GM23338 (cell line): ENCODE measurements around the gene IRF2BP2. TPM values are rescaled to one million over a fixed set of nuclear protein-coding genes. Genes with fewer than 3 reads are reported as not detected.

Source experiments
- ATAC-seq: fragments of 200-7000 bp; cut with Tn5 transposase; 3 replicates; pipeline ENCODE4 v1.9.1; 2020
- DNase-seq: peaks from one replicate; pipeline ENCODE4 v3.0.0-alpha.2; 2015; ENCODE audit warnings: low spot score
- H2AFZ ChIP-seq: fragments of 200-600 bp; sonication (generic); 2 replicates; pipeline ENCODE4 v1.8.0; 2016; ENCODE audit warnings: antibody characterized with exemption, mild to moderate bottlenecking, moderate library complexity
- H3F3A ChIP-seq: fragments of 200-600 bp; sonication (generic); replicated peaks from 2 replicates; pipeline ENCODE4 v1.8.0; 2017; ENCODE audit warnings: antibody characterized with exemption, mixed run types, low read depth
- H3K27ac ChIP-seq: fragments of 200-600 bp; sonication (generic); 2 replicates; pipeline ENCODE4 v1.6.1; 2016; ENCODE audit warnings: low read depth
- H3K27me3 ChIP-seq: fragments of 200-600 bp; sonication (generic); 2 replicates; pipeline ENCODE4 v1.8.0; 2016; ENCODE audit warnings: mild to moderate bottlenecking, mixed run types, moderate library complexity; ENCODE audit not compliant: insufficient read depth
- H3K36me3 ChIP-seq: fragments of 200-600 bp; sonication (generic); 2 replicates; pipeline ENCODE4 v1.8.0; 2016; ENCODE audit warnings: mild to moderate bottlenecking; ENCODE audit not compliant: insufficient read depth
- H3K4me1 ChIP-seq: fragments of 200-600 bp; sonication (generic); 2 replicates; pipeline ENCODE4 v1.8.0; 2016; ENCODE audit warnings: mild to moderate bottlenecking, moderate library complexity; ENCODE audit not compliant: insufficient read depth
- H3K4me2 ChIP-seq: fragments of 200-600 bp; sonication (generic); 2 replicates; pipeline ENCODE4 v1.7.1; 2017; ENCODE audit warnings: mixed run types
- H3K4me3 ChIP-seq: fragments of 200-600 bp; sonication (generic); 2 replicates; pipeline ENCODE4 v1.6.1; 2016; ENCODE audit warnings: mixed run types
- H3K79me2 ChIP-seq: fragments of 200-600 bp; sonication (generic); replicated peaks from 2 replicates; pipeline ENCODE4 v1.8.0; 2017; ENCODE audit warnings: mild to moderate bottlenecking; ENCODE audit not compliant: insufficient read depth
- H3K9me2 ChIP-seq: fragments of 200-600 bp; sonication (generic); 2 replicates; pipeline ENCODE4 v1.8.0; 2017; ENCODE audit not compliant: insufficient read depth
- H4K20me1 ChIP-seq: fragments of 200-600 bp; sonication (generic); replicated peaks from 2 replicates; pipeline ENCODE4 v1.8.0; 2017; ENCODE audit warnings: mild to moderate bottlenecking; ENCODE audit not compliant: insufficient read depth
- H3K27ac Mint-ChIP-seq: 2 replicates; pipeline ENCODE4 v1.8.0; 2020; ENCODE audit warnings: inconsistent platforms, mild to moderate bottlenecking, moderate library complexity, mixed read lengths
- H3K27me3 Mint-ChIP-seq: 3 replicates; pipeline ENCODE4 v1.8.0; 2022; ENCODE audit warnings: low read depth, mild to moderate bottlenecking, moderate library complexity, mixed read lengths, inconsistent platforms; ENCODE audit not compliant: insufficient read depth, poor library complexity
- H3K36me3 Mint-ChIP-seq: 3 replicates; pipeline ENCODE4 v1.8.0; 2021; ENCODE audit warnings: low read depth, mild to moderate bottlenecking, inconsistent platforms, moderate library complexity, mixed read lengths
- H3K4me1 Mint-ChIP-seq: 3 replicates; pipeline ENCODE4 v1.8.0; 2020; ENCODE audit warnings: mild to moderate bottlenecking, inconsistent platforms, mixed read lengths
- H3K4me3 Mint-ChIP-seq: 3 replicates; pipeline ENCODE4 v1.8.0; 2021; ENCODE audit warnings: moderate library complexity, mild to moderate bottlenecking, inconsistent platforms, mixed read lengths
- H3K9me3 Mint-ChIP-seq: 3 replicates; pipeline ENCODE4 v1.8.0; 2020; ENCODE audit warnings: moderate library complexity, mild to moderate bottlenecking, inconsistent platforms, mixed read lengths
- CREB1 ChIP-seq: fragments of 250-450 bp; sonication (Bioruptor Pico); IDR thresholded peaks from 2 replicates; pipeline ENCODE4 v1.5.0; 2020; ENCODE audit warnings: low read depth, mild to moderate bottlenecking, moderate library complexity
- CTCF ChIP-seq, 2 experiments: fragments of 200-600 bp in 1 of 2; sonication (generic) in 1 of 2; conservative IDR thresholded peaks; 2 replicates each; pipeline versions ENCODE4 v1.5.1 to v1.6.1; 2016 to 2017; ENCODE audit warnings: antibody characterized with exemption in 2 of 2, low read depth in 2 of 2, mild to moderate bottlenecking in 2 of 2, moderate library complexity in 1 of 2
- EZH2 ChIP-seq: fragments of 200-600 bp; sonication (generic); IDR thresholded peaks from one replicate; pipeline ENCODE4 v1.8.0; 2017; ENCODE audit warnings: antibody characterized with exemption, mild to moderate bottlenecking, low read depth; ENCODE audit not compliant: unreplicated experiment
- EZH2phosphoT487 ChIP-seq: fragments of 200-600 bp; sonication (generic); IDR thresholded peaks from one replicate; pipeline ENCODE4 v1.8.1; 2018; ENCODE audit warnings: antibody characterized with exemption; ENCODE audit not compliant: unreplicated experiment
- JUNB ChIP-seq: IDR thresholded peaks from one replicate; pipeline ENCODE4 v1.6.1; 2016; ENCODE audit warnings: antibody characterized with exemption; ENCODE audit not compliant: unreplicated experiment
- NANOG ChIP-seq: IDR thresholded peaks from 2 replicates; pipeline ENCODE4 v1.6.1; 2016; ENCODE audit warnings: antibody characterized with exemption, borderline replicate concordance
- REST ChIP-seq: IDR thresholded peaks from one replicate; pipeline ENCODE4 v1.6.1; 2018; ENCODE audit warnings: antibody characterized with exemption; ENCODE audit not compliant: unreplicated experiment
- STAT1 ChIP-seq: IDR thresholded peaks from one replicate; pipeline ENCODE4 v1.6.1; 2016; ENCODE audit warnings: antibody characterized with exemption; ENCODE audit not compliant: unreplicated experiment
- ZNF331 ChIP-seq: fragments of 250-450 bp; sonication (Bioruptor Pico); IDR thresholded peaks from 2 replicates; pipeline ENCODE4 v1.5.0; 2020; ENCODE audit warnings: low read depth, mild to moderate bottlenecking, moderate library complexity
- polyA plus RNA-seq: library from polyadenylated mRNA; unstranded; fragments of >200 nt; fragmentation: Nextera tagmentation; extraction: Ambion mirVana; gene quantifications from 2 replicates; pipeline ENCODE4 v1.2.1, GENCODE V29; 2016
- total RNA-seq: library from RNA; depleted of rRNA; stranded (reverse); fragments of >200 nt; shearing (Covaris generic); gene quantifications from 2 replicates; pipeline ENCODE4 v1.2.3, GENCODE V29; 2014

IRF2BP2 gene
- total and polyA plus RNA-seq, 2 experiments from 2014 or later = 19.4 to 62.4 TPM

- H3K4me1 ChIP-seq = peaks cover 3% of the 10 kb centered on the region; the same call in 1 of the 2 replicates
- H3K27me3 Mint-ChIP-seq = no peaks in the 10 kb centered on the region
Observed at GRCh38 chr1:234629026-234629425, 19.0 kb upstream of the IRF2BP2 start.

More at GRCh38 chr1:234629026-234629425, 19.0 kb upstream of the IRF2BP2 start:
- Mint-ChIP-seq H3K9me3 (no peaks in the 10 kb centered on the region), H3K27ac (no peak overlapping the region), H3K4me3 (no peak overlapping the region), H3K4me1 (peaks cover 9% of the 10 kb centered on the region), H3K36me3 (no peaks in the 10 kb centered on the region)
- Histone ChIP-seq H2AFZ (no peak overlapping the region), H3K36me3 (no peaks in the 10 kb centered on the region; the same call in 1 of the 2 replicates), H3K4me2 (no peak overlapping the region), H3K79me2 (no peaks in the 10 kb centered on the region), H3F3A (no peaks in the 10 kb centered on the region), H3K27me3 (no peaks in the 10 kb centered on the region), H3K9me2 (peaks cover 13% of the 10 kb centered on the region; the same call in 1 of the 2 replicates), H4K20me1 (no peaks in the 10 kb centered on the region), H3K4me3 (no peak overlapping the region), H3K27ac (no peak overlapping the region)
- DNase-seq (no peak), ATAC-seq (no peak)
- TF ChIP-seq CTCF (conservative IDR thresholded peaks at IDR 0.05; ENCODE audit: low read depth in 2 of 2) = no peak
- no peak for TF ChIP-seq ZNF331 (CRISPR knock-in tag)
- TF ChIP-seq NANOG = no peak
- no peak for TF ChIP-seq EZH2phosphoT487
- no peak for TF ChIP-seq EZH2
- no peak for TF ChIP-seq JUNB
- no peak for TF ChIP-seq CREB1 (CRISPR knock-in tag)
- no peak for TF ChIP-seq REST
- TF ChIP-seq STAT1 = no peak
